HEK293 (cell line): Measurements from ENCODE around the gene PLAAT4.

Source experiments
- CTCF ChIA-PET: fragments of 350-600 bp; formaldehyde crosslinking; extraction: SDS; loops from one replicate; lab custom pipeline; 2021; ENCODE audit warnings: antibody characterized with exemption; lab: Yijun Ruan, JAX
- POLR2A ChIA-PET: fragments of 300-600 bp; formaldehyde crosslinking; extraction: SDS; loops from one replicate; lab custom pipeline; 2020; ENCODE audit warnings: antibody characterized with exemption, inconsistent platforms; lab: Yijun Ruan, JAX
- H3K27ac ChIP-seq: fragments of 200-500 bp; sonication (Bioruptor generic); 2 replicates; pipeline ENCODE4 v1.5.1; 2014; ENCODE audit warnings: low read depth, low read length, control low read depth, inconsistent platforms; ENCODE audit errors: extremely low read depth
- H3K36me3 ChIP-seq, 2 experiments: fragments of 200-500 bp in 1 of 2; sonication (Bioruptor generic) in 1 of 2; 1 replicate in 1 of 2; 2 replicates in 1 of 2; pipeline ENCODE4 v1.5.1; 2014 to 2017; ENCODE audit warnings: inconsistent platforms in 2 of 2, low read length in 2 of 2; ENCODE audit not compliant: control insufficient read depth in 2 of 2, insufficient read depth in 1 of 2
- H3K4me1 ChIP-seq: fragments of 200-500 bp; sonication (Bioruptor generic); 2 replicates; pipeline ENCODE4 v1.5.1; 2014; ENCODE audit warnings: mild to moderate bottlenecking, low read length, inconsistent platforms; ENCODE audit not compliant: control insufficient read depth, insufficient read depth
- H3K4me3 ChIP-seq: 2 replicates; pipeline ENCODE4 v1.5.1; 2011; ENCODE audit warnings: low read depth, mild to moderate bottlenecking, control low read depth, low read length, moderate library complexity
- H3K9me3 ChIP-seq: fragments of 200-500 bp; sonication (Bioruptor generic); 2 replicates; pipeline ENCODE4 v1.5.1; 2014; ENCODE audit warnings: low read depth, low read length, inconsistent platforms; ENCODE audit not compliant: control insufficient read depth, insufficient read depth
- GLI2 ChIP-seq: fragments of 450-650 bp; formaldehyde crosslinking; IDR thresholded peaks from 2 replicates; pipeline ENCODE4; 2017; ENCODE audit warnings: missing biosample characterization, missing genetic modification characterization, low read depth, borderline replicate concordance
- KLF10 ChIP-seq: fragments of 450-650 bp; IDR thresholded peaks from 2 replicates; pipeline ENCODE4 v1.5.1; 2018; ENCODE audit warnings: missing biosample characterization, mild to moderate bottlenecking, missing genetic modification characterization
- SALL2 ChIP-seq: fragments of 450-650 bp; formaldehyde crosslinking; IDR thresholded peaks from 2 replicates; pipeline ENCODE4 v1.5.0; 2017; ENCODE audit warnings: missing biosample characterization, mild to moderate bottlenecking, missing genetic modification characterization, borderline replicate concordance
- SP3 ChIP-seq: fragments of 450-650 bp; formaldehyde crosslinking; IDR thresholded peaks from 2 replicates; pipeline ENCODE4 v1.5.1; 2016; ENCODE audit warnings: missing biosample characterization, missing genetic modification characterization
- ZFP69B ChIP-seq: fragments of 450-650 bp; formaldehyde crosslinking; IDR thresholded peaks from 2 replicates; pipeline ENCODE4 v1.5.1; 2016; ENCODE audit warnings: missing biosample characterization, missing genetic modification characterization
- ZNF169 ChIP-seq: fragments of 450-650 bp; formaldehyde crosslinking; IDR thresholded peaks from 2 replicates; pipeline ENCODE4 v1.5.1; 2016; ENCODE audit warnings: missing biosample characterization, missing genetic modification characterization
- ZNF266 ChIP-seq: fragments of 450-650 bp; formaldehyde crosslinking; IDR thresholded peaks from 2 replicates; pipeline ENCODE4 v1.5.1; 2016; ENCODE audit warnings: missing biosample characterization, missing genetic modification characterization, low read depth
- ZNF426 ChIP-seq: fragments of 450-650 bp; formaldehyde crosslinking; IDR thresholded peaks from 2 replicates; pipeline ENCODE4 v1.5.1; 2017; ENCODE audit warnings: missing biosample characterization, missing genetic modification characterization, mild to moderate bottlenecking, inconsistent platforms, moderate library complexity
- ZNF48 ChIP-seq: fragments of 450-650 bp; formaldehyde crosslinking; IDR thresholded peaks from 2 replicates; pipeline ENCODE4 v1.5.1; 2016; ENCODE audit warnings: missing biosample characterization, missing genetic modification characterization
- ZNF558 ChIP-seq: fragments of 450-650 bp; formaldehyde crosslinking; IDR thresholded peaks from 2 replicates; pipeline ENCODE4 v1.5.1; 2016; ENCODE audit warnings: missing biosample characterization, missing genetic modification characterization
- ZNF600 ChIP-seq: fragments of 450-650 bp; formaldehyde crosslinking; IDR thresholded peaks from 2 replicates; pipeline ENCODE4 v1.5.1; 2016; ENCODE audit warnings: missing biosample characterization, missing genetic modification characterization
- TF ChIP-seq, protein P1 (sequence below): fragments of 450-650 bp; formaldehyde crosslinking; IDR thresholded peaks from 2 replicates; pipeline ENCODE4 v1.5.1; 2016; ENCODE audit warnings: missing biosample characterization, missing genetic modification characterization
- TF ChIP-seq, protein P2 (sequence below): fragments of 450-650 bp; formaldehyde crosslinking; IDR thresholded peaks from 2 replicates; pipeline ENCODE4 v1.5.1; 2016; ENCODE audit warnings: missing biosample characterization, missing genetic modification characterization
- TF ChIP-seq, protein P3 (sequence below): fragments of 450-650 bp; formaldehyde crosslinking; IDR thresholded peaks from 2 replicates; pipeline ENCODE4 v1.5.1; 2016; ENCODE audit warnings: missing biosample characterization, missing genetic modification characterization
- TF ChIP-seq, protein P4 (sequence below): fragments of 450-650 bp; formaldehyde crosslinking; IDR thresholded peaks from 2 replicates; pipeline ENCODE4 v1.5.1; 2016; ENCODE audit warnings: missing biosample characterization, missing genetic modification characterization
- TF ChIP-seq, protein P5 (sequence below): fragments of 450-650 bp; formaldehyde crosslinking; IDR thresholded peaks from 2 replicates; pipeline ENCODE4 v1.5.1; 2016; ENCODE audit warnings: missing biosample characterization, missing genetic modification characterization
- TF ChIP-seq, protein P6 (sequence below): fragments of 450-650 bp; formaldehyde crosslinking; IDR thresholded peaks from 2 replicates; pipeline ENCODE4 v1.5.1; 2016; ENCODE audit warnings: missing biosample characterization, missing genetic modification characterization

The PLAAT4 gene

DNA sequence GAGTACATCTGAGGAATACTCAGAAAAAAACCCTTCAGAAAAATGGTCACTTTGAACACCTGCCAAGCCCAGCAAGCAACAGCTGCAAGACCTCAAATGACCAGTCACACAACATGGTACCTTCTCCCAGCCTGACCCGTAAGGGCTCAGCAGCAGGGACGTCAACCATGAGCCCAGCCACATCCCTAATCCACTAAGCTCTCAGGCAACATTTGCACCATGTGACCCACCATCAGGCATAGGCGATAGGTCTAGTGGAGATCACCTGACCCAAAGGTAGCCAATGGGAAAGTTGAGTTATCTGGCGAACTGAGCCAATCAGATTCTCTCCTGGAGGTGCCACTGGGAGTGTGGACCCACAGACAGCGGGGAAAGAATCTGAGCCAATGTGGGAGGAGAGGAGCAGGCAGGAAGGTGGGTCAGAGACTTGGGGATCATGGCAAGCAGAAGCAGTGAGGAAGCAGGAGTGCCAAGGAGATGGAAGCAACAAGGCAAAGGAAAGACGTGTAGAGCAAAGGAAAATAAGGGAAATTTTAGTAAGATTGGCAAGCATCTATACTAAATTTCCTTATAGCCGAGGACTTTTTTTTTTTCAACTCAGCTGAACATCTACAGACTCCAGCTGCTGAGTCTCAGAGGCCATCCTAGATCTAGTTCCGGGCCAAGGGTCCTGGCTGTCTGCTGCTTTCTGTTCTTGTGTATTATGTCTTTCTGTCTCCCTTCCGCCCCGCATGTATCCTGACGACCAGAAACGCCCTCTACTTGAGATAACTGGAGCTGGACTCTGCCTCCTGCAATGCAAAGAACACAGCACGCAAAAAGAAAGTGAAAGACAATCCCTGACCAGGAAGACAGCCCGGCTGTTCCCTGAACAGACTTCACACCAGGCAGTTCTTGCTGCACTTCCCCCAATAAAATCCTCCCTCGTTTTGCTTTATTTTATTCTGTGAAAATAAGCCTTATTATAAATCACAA, 37.6 kb downstream of the PLAAT4 start:
- Histone ChIP-seq H3K27ac (no peak overlapping the region), H3K4me3 (no peak overlapping the region), H3K9me3 (no peaks in the 10 kb centered on the region), H3K36me3 (peaks cover 0 to 10% of the 10 kb centered on the region in 2 experiments; a peak in 1 of 3 replicates), H3K4me1 (no peaks in the 10 kb centered on the region)
- ChIA-PET POLR2A (no interaction called here), CTCF (interaction anchor here (0.5 kb wide), 1 partner anchor 45 kb away, joined by 3 read pairs; no protein-coding TSS in a partner anchor)
- no peak for TF ChIP-seq GLI2
- no peak for TF ChIP-seq ZNF266 (tag by site-specific recombination)
- TF ChIP-seq ZNF600 (tag by site-specific recombination) = no peak

DNA sequence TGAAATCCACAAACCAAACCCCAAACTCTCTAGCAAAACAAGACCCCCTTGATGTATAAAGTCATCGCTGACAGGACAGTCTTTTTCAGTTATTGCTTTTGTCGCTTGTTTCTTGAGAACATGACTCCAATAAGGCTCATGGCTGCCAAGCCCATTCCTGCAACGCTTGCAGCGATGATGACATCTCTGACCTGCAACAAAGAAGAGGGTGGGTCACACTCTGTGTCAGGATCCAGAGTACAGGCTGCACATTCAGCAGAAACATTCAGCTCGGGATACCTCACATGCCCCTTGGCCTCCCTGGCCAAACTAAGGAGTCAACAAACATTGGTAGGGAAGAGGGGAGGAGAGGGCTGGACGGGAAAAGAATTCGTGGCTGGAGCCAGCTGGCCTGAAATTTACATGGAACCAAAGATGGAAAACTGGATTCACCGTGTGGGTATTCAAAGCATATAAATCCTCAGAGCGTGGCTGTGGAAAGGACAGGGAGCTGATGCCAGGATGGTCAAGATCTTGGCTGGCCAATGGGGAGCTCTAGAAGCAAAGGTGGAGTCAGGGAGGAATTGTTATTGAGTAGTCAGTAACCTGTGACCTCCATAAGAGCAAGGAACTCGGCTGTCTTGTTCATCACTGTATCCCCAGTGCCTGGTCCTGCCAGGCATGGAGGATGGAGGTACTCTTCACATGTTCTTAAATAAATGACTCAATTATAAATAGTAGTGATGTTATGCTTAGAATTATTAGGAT, 38.4 kb downstream of the PLAAT4 start:
- H3K27ac ChIP-seq = no peak overlapping the region
- POLR2A ChIA-PET = no interaction called here
- peaks cover 0 to 13% of the 10 kb centered on the region in 2 experiments; a peak in 1 of 3 replicates for H3K36me3 ChIP-seq
- H3K9me3 ChIP-seq = no peaks in the 10 kb centered on the region
- TF ChIP-seq, protein P1, sequence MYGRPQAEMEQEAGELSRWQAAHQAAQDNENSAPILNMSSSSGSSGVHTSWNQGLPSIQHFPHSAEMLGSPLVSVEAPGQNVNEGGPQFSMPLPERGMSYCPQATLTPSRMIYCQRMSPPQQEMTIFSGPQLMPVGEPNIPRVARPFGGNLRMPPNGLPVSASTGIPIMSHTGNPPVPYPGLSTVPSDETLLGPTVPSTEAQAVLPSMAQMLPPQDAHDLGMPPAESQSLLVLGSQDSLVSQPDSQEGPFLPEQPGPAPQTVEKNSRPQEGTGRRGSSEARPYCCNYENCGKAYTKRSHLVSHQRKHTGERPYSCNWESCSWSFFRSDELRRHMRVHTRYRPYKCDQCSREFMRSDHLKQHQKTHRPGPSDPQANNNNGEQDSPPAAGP (tag by site-specific recombination) = no peak
- no peak for TF ChIP-seq ZNF169 (tag by site-specific recombination)
- TF ChIP-seq, protein P2, sequence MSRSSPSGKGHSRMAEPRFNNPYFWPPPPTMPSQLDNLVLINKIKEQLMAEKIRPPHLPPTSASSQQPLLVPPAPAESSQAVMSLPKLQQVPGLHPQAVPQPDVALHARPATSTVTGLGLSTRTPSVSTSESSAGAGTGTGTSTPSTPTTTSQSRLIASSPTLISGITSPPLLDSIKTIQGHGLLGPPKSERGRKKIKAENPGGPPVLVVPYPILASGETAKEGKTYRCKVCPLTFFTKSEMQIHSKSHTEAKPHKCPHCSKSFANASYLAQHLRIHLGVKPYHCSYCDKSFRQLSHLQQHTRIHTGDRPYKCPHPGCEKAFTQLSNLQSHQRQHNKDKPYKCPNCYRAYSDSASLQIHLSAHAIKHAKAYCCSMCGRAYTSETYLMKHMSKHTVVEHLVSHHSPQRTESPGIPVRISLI (tag by site-specific recombination) = no peak
- no peak for TF ChIP-seq ZNF558 (tag by site-specific recombination)
- TF ChIP-seq, protein P3, sequence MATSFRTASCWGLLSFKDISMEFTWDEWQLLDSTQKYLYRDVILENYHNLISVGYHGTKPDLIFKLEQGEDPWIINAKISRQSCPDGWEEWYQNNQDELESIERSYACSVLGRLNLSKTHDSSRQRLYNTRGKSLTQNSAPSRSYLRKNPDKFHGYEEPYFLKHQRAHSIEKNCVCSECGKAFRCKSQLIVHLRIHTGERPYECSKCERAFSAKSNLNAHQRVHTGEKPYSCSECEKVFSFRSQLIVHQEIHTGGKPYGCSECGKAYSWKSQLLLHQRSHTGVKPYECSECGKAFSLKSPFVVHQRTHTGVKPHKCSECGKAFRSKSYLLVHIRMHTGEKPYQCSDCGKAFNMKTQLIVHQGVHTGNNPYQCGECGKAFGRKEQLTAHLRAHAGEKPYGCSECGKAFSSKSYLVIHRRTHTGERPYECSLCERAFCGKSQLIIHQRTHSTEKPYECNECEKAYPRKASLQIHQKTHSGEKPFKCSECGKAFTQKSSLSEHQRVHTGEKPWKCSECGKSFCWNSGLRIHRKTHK (tag by site-specific recombination) = no peak
- TF ChIP-seq, protein P4, sequence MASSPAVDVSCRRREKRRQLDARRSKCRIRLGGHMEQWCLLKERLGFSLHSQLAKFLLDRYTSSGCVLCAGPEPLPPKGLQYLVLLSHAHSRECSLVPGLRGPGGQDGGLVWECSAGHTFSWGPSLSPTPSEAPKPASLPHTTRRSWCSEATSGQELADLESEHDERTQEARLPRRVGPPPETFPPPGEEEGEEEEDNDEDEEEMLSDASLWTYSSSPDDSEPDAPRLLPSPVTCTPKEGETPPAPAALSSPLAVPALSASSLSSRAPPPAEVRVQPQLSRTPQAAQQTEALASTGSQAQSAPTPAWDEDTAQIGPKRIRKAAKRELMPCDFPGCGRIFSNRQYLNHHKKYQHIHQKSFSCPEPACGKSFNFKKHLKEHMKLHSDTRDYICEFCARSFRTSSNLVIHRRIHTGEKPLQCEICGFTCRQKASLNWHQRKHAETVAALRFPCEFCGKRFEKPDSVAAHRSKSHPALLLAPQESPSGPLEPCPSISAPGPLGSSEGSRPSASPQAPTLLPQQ (tag by site-specific recombination) = no peak
- TF ChIP-seq, protein P5, sequence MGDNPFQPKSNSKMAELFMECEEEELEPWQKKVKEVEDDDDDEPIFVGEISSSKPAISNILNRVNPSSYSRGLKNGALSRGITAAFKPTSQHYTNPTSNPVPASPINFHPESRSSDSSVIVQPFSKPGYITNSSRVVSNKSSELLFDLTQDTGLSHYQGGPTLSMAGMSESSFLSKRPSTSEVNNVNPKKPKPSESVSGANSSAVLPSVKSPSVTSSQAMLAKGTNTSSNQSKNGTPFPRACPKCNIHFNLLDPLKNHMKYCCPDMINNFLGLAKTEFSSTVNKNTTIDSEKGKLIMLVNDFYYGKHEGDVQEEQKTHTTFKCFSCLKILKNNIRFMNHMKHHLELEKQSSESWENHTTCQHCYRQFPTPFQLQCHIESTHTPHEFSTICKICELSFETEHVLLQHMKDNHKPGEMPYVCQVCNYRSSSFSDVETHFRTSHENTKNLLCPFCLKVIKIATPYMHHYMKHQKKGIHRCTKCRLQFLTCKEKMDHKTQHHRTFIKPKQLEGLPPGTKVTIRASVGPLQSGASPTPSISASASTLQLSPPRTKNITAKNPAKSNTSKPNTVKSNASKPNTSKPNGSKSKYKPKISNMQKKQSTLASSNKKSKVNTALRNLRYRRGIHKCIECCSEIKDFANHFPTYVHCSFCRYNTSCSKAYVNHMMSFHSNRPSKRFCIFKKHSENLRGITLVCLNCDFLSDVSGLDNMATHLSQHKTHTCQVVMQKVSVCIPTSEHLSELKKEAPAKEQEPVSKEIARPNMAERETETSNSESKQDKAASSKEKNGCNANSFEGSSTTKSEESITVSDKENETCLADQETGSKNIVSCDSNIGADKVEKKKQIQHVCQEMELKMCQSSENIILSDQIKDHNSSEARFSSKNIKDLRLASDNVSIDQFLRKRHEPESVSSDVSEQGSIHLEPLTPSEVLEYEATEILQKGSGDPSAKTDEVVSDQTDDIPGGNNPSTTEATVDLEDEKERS (tag by site-specific recombination) = no peak
- no peak for TF ChIP-seq KLF10 (tag by site-specific recombination)
- no peak for TF ChIP-seq SALL2 (tag by site-specific recombination)
- no peak for TF ChIP-seq SP3 (tag by site-specific recombination)
- no peak for TF ChIP-seq ZFP69B (tag by site-specific recombination)
- TF ChIP-seq, protein P6, sequence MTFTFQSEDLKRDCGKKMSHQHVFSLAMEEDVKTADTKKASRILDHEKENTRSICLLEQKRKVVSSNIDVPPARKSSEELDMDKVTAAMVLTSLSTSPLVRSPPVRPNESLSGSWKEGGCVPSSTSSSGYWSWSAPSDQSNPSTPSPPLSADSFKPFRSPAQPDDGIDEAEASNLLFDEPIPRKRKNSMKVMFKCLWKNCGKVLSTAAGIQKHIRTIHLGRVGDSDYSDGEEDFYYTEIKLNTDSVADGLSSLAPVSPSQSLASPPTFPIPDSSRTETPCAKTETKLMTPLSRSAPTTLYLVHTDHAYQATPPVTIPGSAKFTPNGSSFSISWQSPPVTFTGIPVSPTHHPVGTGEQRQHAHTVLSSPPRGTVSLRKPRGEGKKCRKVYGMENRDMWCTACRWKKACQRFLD (tag by site-specific recombination) = no peak
- no peak for TF ChIP-seq ZNF48 (tag by site-specific recombination)
- no peak for TF ChIP-seq ZNF426 (tag by site-specific recombination)
- CTCF ChIA-PET = no interaction called here
- no peak overlapping the region for H3K4me3 ChIP-seq
- no peaks in the 10 kb centered on the region for H3K4me1 ChIP-seq
